ENCODE measurements around the gene EGFR.

EGFR gene

DNA sequence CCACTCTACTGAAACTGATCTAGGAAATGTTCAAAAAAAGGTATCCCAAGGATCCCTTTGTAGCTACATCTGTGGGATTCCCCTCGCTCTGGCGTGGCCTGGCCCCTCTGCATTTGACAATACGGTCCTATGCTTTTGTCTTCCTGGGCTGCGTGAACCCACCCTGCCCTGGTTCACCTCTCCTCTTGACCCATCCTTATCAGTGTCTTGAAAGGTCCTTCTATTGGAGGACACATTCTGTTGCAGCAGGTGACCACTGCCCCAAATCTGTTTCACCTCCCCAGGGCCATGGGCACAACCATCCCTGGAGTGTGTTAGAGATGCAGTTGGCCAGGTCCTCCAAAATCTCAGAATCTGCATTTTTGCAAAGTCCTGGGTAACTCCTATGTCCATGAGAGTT lies 100.8 kb downstream of the EGFR start:
- Histone ChIP-seq H3K9me3 (ENCODE audit: insufficient read depth, low read length) (no peaks in the 10 kb centered on the region), H3K27me3 (ENCODE audit: low read depth, low read length) (peaks cover 63% of the 10 kb centered on the region), H3K27ac (ENCODE audit: low read length) (no peak overlapping the region), H3K36me3 (replicated peaks; ENCODE audit: low read depth, low read length) (no peaks in the 10 kb centered on the region), H3K79me2 (ENCODE audit: low read length) (no peaks in the 10 kb centered on the region), H3K9ac (ENCODE audit: low read length) (no peak overlapping the region), H4K20me1 (ENCODE audit: insufficient read depth, low read length) (no peaks in the 10 kb centered on the region), H3K4me2 (ENCODE audit: low read length) (no peak overlapping the region), H2AFZ (ENCODE audit: low read depth, low read length) (no peak overlapping the region), H3K4me3 (ENCODE audit: low read length) (no peak overlapping the region), H3K4me1 (ENCODE audit: low read length) (peaks cover 5% of the 10 kb centered on the region)
- TF ChIP-seq CTCF (IDR thresholded peaks at IDR 0.05; ENCODE audit: low read depth, low read length): no peak
- no peak for TF ChIP-seq EZH2phosphoT487 (IDR thresholded peaks at IDR 0.05; ENCODE audit: low read depth)

GRCh38 chr7:55120074-55120473 lies 101.3 kb downstream of the EGFR start:
- Histone ChIP-seq H3K4me1 (ENCODE audit: low read length) (peaks cover 5% of the 10 kb centered on the region), H3K9ac (ENCODE audit: low read length) (no peak overlapping the region), H2AFZ (ENCODE audit: low read depth, low read length) (no peak overlapping the region), H3K9me3 (ENCODE audit: insufficient read depth, low read length) (no peaks in the 10 kb centered on the region), H3K79me2 (ENCODE audit: low read length) (no peaks in the 10 kb centered on the region), H3K36me3 (replicated peaks; ENCODE audit: low read depth, low read length) (no peaks in the 10 kb centered on the region), H3K27me3 (ENCODE audit: low read depth, low read length) (peaks cover 65% of the 10 kb centered on the region), H4K20me1 (ENCODE audit: insufficient read depth, low read length) (no peaks in the 10 kb centered on the region), H3K27ac (ENCODE audit: low read length) (no peak overlapping the region), H3K4me2 (ENCODE audit: low read length) (no peak overlapping the region), H3K4me3 (ENCODE audit: low read length) (no peak overlapping the region)
- TF ChIP-seq CTCF (IDR thresholded peaks at IDR 0.05; ENCODE audit: low read depth, low read length) (no peak), EZH2phosphoT487 (IDR thresholded peaks at IDR 0.05; ENCODE audit: low read depth) (no peak)

DNA sequence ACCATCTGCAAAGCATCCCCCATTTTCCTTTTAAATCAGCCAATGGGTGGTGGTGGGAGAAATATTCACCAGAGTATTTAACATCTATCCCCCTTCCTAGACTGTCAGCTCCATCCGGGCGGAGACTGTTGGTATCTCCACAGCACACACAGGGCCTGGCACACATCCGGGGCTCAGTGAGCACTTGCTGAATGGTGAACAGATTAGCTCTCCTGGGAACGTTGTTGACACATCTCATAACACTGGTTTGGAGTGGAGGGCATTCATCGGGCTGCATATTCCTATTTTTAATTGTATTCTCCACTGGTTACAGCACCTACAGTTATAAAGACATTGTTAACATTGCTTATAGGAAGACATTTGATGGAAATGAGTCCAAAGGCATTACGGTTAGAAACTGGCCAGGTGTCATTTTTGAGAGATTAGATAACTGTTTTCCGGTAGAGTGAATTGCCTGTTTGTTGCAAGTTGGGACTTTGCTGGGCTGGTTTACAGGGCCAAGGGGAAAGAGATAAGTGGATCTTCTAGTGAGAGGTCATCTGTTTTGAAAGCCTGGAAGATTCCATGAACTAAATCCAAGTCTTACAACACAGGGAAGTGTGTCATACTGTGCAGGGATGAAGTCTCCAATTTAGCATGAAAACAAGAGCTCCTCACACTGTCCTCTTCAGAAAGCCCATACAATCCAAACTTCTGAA lies 101.8 kb downstream of the EGFR start:
- Histone ChIP-seq H3K9me3 (ENCODE audit: insufficient read depth, low read length) (no peaks in the 10 kb centered on the region), H3K4me1 (ENCODE audit: low read length) (peaks cover 10% of the 10 kb centered on the region), H3K27ac (ENCODE audit: low read length) (no peak overlapping the region), H2AFZ (ENCODE audit: low read depth, low read length) (no peak overlapping the region), H3K36me3 (replicated peaks; ENCODE audit: low read depth, low read length) (no peaks in the 10 kb centered on the region), H3K4me2 (ENCODE audit: low read length) (no peak overlapping the region), H3K79me2 (ENCODE audit: low read length) (no peaks in the 10 kb centered on the region), H3K27me3 (ENCODE audit: low read depth, low read length) (peaks cover 65% of the 10 kb centered on the region), H3K9ac (ENCODE audit: low read length) (no peak overlapping the region), H4K20me1 (ENCODE audit: insufficient read depth, low read length) (no peaks in the 10 kb centered on the region), H3K4me3 (ENCODE audit: low read length) (no peak overlapping the region)
- TF ChIP-seq EZH2phosphoT487 (IDR thresholded peaks at IDR 0.05; ENCODE audit: low read depth) (no peak), CTCF (IDR thresholded peaks at IDR 0.05; ENCODE audit: low read depth, low read length) (no peak)

DNA sequence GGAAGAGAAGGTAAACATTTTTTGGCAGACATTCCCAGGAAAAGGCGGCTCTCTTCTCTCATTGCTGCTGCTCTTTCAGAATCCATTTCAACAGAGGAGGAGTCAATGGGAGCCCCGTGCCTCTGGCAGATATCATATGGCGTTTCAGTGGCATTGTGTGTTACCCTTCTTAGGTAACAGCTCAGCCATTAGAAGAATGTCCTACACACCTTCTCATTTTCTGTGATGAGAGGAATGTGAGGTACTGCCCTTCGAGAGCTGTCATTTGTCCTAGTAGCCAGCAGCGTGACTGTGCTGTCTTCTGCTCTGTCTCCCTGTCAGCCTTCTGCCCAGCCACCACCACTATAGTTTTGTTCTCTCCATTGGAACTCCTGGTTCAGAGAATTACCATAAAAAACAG lies 102.4 kb downstream of the EGFR start:
- H2AFZ ChIP-seq (ENCODE audit: low read depth, low read length): no peak overlapping the region
- H4K20me1 ChIP-seq (ENCODE audit: insufficient read depth, low read length): no peaks in the 10 kb centered on the region
- H3K9me3 ChIP-seq (ENCODE audit: insufficient read depth, low read length): no peaks in the 10 kb centered on the region
- no peak overlapping the region for H3K4me2 ChIP-seq (ENCODE audit: low read length)
- H3K9ac ChIP-seq (ENCODE audit: low read length): no peak overlapping the region
- peaks cover 61% of the 10 kb centered on the region for H3K27me3 ChIP-seq (ENCODE audit: low read depth, low read length)
- no peaks in the 10 kb centered on the region for H3K79me2 ChIP-seq (ENCODE audit: low read length)
- H3K27ac ChIP-seq (ENCODE audit: low read length): no peak overlapping the region
- TF ChIP-seq CTCF (IDR thresholded peaks at IDR 0.05; ENCODE audit: low read depth, low read length) (no peak), EZH2phosphoT487 (IDR thresholded peaks at IDR 0.05; ENCODE audit: low read depth) (no peak)
- peaks cover 16% of the 10 kb centered on the region for H3K4me1 ChIP-seq (ENCODE audit: low read length)
- no peaks in the 10 kb centered on the region for H3K36me3 ChIP-seq (replicated peaks; ENCODE audit: low read depth, low read length)
- no peak overlapping the region for H3K4me3 ChIP-seq (ENCODE audit: low read length)
